ENCODE results near the gene FYN.

GRCh38 chr6:111738631-111739030 lies 134.6 kb downstream of the FYN start:
- TF ChIP-seq POLR2AphosphoS5 (IDR thresholded peaks at IDR 0.05; ENCODE audit: low read depth, low read length), result no peak
- TF ChIP-seq POLR2A (IDR thresholded peaks at IDR 0.05; ENCODE audit: low read depth, low read length), result no peak

All from GM12891 (cell line).